ENCODE results near the gene IRF2BP2. TPM values are rescaled to one million over a fixed set of nuclear protein-coding genes. Genes with fewer than 3 reads are reported as not detected.
A peak's percentile ranks its signal among the peaks of the same experiment; 100 is the strongest.

IRF2BP2 gene
- total and polyA plus RNA-seq, 7 donors: 53.6 to 116 (median 73.4) TPM

DNA sequence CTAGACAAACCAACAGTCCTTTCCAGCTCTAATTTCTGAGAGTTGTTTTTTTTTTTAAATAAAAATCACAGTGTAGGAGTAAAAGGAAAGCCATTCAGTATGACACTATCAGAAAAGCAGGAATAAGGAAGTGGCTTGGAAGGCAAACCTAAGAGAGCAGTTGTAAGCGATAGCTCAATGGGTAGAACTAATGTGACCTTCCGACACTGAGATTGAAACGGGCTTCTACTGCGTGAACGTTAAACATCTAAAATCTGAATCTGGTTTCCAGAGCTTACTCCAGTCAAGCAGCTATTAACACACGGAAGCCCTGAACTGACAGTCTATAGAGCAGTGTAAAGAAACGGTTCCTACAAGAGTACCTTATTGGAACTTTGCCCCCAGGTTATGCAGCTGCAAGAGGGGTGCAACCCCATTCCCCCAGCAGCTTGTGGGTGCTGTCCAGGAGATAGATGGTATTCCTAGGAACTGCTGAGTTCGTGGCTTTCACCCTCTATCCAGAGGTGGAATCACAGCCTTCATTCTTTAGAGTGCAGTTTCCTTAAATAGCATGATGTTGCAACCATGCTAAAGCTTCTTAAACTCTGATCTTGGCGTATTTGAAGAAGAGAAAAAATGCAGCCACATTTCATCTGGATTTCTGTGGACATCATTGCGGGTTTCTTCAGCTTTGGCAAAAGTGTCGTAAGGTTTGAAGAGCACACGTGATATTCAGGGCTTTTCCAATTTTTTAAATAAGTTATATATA is 3.3 kb upstream of the IRF2BP2 start:
- Histone ChIP-seq H3K27ac (peak overlapping the region; percentile 99), H3K27me3 (ENCODE audit: insufficient read depth in 3 of 3, low read length in 2 of 3) (no peaks in the 10 kb centered on the region), H3K36me3 (ENCODE audit: insufficient read depth in 1 of 2, low read depth in 1 of 2) (peaks cover 0 to 5% of the 10 kb centered on the region in 2 donors), H3K4me3 (peak overlapping the region; percentile 54), H3K4me1 (peaks cover 53% of the 10 kb centered on the region), H3K9me3 (no peaks in the 10 kb centered on the region)
- ATAC-seq (no peak), DNase-seq (no peak)
- WGBS, 3 donors: 6 to 12% (median 7%) methylated on average over 12 of the region's 12 CpGs
- intact Hi-C loops (cut with DNase I): loop anchor here (5.0 kb wide), 5 partner anchors 109 to 464 kb away; no protein-coding TSS in a partner anchor
- no peak for TF ChIP-seq CTCF (IDR thresholded peaks at IDR 0.05)

GRCh38 chr1:234612352-234613127 is 2.6 kb upstream of the IRF2BP2 start:
- Histone ChIP-seq H3K9me3 (no peaks in the 10 kb centered on the region), H3K27me3 (ENCODE audit: insufficient read depth in 3 of 3, low read length in 2 of 3) (no peaks in the 10 kb centered on the region), H3K4me3 (peak overlapping the region; percentile 54), H3K27ac (peak overlapping the region; percentile 99), H3K4me1 (peaks cover 46% of the 10 kb centered on the region), H3K36me3 (ENCODE audit: insufficient read depth in 1 of 2, low read depth in 1 of 2) (peaks cover 0 to 8% of the 10 kb centered on the region in 2 donors)
- intact Hi-C loops (cut with DNase I): loop anchor here (5.0 kb wide), 5 partner anchors 110 to 465 kb away; no protein-coding TSS in a partner anchor
- DNase-seq: peak; percentile 84 to 93
- TF ChIP-seq CTCF (IDR thresholded peaks at IDR 0.05): no peak
- WGBS, 3 donors: 0 to 1% (median 1%) methylated on average over 20 of the region's 20 CpGs
- peak; percentile 40 to 64 (median 61) for ATAC-seq

DNA sequence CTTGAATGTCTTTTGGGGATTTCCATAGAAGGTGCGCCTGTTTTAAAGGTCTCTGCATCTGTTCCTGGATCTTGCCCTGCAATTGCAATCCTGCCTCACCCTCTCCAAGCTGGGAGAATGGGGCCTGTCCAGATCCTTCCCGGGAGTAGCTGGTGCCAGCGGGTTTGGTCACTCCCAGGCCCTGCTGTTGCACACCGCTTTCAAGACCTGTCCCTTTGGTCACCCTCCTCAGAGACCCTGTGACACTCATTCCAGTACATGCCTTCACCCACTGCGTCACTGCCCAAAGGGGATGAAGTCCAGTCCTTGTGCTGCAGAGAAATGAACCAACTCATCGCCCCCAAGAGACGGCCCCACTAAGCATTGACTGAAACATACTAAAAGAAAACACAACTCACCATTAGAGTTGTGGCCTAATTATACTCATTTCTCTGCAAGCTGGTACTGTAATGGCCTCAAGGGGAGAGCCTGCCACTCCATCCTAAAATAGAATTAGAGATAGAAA is 1.9 kb upstream of the IRF2BP2 start:
- Histone ChIP-seq H3K27me3 (ENCODE audit: insufficient read depth in 3 of 3, low read length in 2 of 3) (no peaks in the 10 kb centered on the region), H3K27ac (peak overlapping the region; percentile 99), H3K9me3 (no peaks in the 10 kb centered on the region), H3K36me3 (ENCODE audit: insufficient read depth in 1 of 2, low read depth in 1 of 2) (peaks cover 4 to 15% of the 10 kb centered on the region in 2 donors), H3K4me1 (peaks cover 39% of the 10 kb centered on the region), H3K4me3 (peak overlapping the region; percentile 72)
- DNase-seq: peak; percentile 58 to 72
- 28 to 41% (median 30%) methylated on average over 7 of the region's 7 CpGs for WGBS, 3 donors
- ATAC-seq: peak in 2 of 4 donors; percentile 4 to 26
- TF ChIP-seq CTCF (IDR thresholded peaks at IDR 0.05): no peak
- intact Hi-C loops (cut with DNase I): loop anchor here (2.0 to 5.0 kb wide), 7 partner anchors 110 to 465 kb away; no protein-coding TSS in a partner anchor

DNA sequence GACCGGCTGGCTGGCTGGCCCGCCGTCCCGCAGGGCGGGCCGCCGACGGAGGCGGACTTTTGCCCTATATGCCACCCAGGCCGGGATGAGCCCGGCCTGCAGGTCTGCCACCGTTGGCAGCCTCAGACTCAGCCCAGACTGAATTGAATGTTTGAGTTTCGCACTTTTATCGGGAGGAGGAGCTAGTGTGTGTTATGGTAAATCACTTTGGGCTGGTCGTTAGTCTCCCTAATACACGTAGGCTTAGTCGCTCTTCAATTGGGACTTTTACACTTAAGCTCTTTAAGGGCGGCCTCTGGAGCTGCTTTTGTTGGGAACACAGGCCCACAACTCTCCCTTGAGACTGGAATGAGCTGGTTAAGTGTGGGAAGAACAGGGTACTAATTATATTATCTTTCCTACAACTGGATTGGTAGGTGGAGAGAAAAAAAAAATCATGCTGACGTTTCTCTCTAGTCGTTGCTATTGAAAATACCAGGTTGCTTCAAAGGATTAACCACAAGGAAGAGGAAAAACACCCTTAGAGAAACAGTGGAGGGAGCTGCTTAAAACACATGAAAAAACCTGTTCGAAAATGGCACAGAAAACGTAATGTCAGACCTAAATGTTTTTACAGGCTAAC is 1.4 kb upstream of the IRF2BP2 start:
- peaks cover 38% of the 10 kb centered on the region for H3K4me1 ChIP-seq
- H3K27ac ChIP-seq: peak overlapping the region; percentile 99
- peaks cover 4 to 20% of the 10 kb centered on the region in 2 donors for H3K36me3 ChIP-seq (ENCODE audit: insufficient read depth in 1 of 2, low read depth in 1 of 2)
- no peaks in the 10 kb centered on the region for H3K9me3 ChIP-seq
- peak overlapping the region; percentile 72 for H3K4me3 ChIP-seq
- TF ChIP-seq CTCF (IDR thresholded peaks at IDR 0.05): no peak
- intact Hi-C loops (cut with DNase I): loop anchor here (2.0 to 5.0 kb wide), 7 partner anchors 111 to 466 kb away; no protein-coding TSS in a partner anchor
- 5 to 9% (median 5%) methylated on average over 16 to 22 of the region's 22 CpGs for WGBS, 3 donors
- no peak for DNase-seq
- peak; percentile 3 to 16 (median 7) for ATAC-seq
- H3K27me3 ChIP-seq (ENCODE audit: insufficient read depth in 3 of 3, low read length in 2 of 3): no peaks in the 10 kb centered on the region
